ENCODE measurements around the gene FAM168A. TPM values are rescaled to one million over a fixed set of nuclear protein-coding genes. Genes with fewer than 3 reads are reported as not detected.
"Not testable (repeated sequence)": the region's sequence is repeated elsewhere in the genome, so short reads cannot be mapped to it uniquely, and the experiment has no call there.

Gene FAM168A
- total and polyA plus RNA-seq, 9 donors = 17.6 to 35.4 (median 24.8) TPM

DNA sequence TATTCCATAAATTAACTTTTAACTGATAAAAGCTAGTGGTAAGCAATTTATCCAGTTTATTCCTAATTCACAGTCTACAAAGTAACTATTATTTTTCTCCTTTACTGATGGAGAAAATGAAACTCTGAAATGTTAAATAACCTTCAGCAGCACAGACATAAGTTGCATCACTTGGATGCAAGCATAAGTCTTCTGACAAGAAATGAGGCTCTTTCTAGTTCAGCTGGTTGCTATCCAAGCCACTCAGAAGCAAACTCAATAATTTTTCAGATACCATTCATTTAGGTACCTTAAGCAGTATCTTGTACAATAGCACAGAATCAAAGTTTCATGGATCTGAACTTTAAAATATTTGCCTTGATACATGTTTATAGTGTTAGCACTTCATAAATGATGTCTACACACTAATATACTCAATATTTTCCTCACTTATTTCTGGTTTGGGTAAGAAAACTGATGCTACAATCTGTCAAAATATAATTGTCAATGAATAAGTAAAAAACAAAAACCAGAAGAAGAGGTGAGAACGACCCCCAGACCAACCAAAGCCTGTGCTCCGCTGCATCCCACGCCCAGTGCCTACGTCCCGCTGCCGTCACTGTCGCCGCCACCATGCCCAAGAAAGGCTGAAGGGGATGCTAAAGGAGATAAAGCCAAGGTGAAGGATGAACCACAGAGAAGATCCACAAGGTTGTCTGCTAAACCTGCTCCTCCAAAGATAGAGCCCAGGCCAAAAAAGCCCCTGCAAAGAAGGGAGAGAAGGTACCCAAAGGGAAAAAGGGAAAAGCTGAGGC, 18.1 kb downstream of the FAM168A start:
- Histone ChIP-seq H3K27me3 (ENCODE audit: control insufficient read depth, insufficient read depth, low read length) (no peaks in the 10 kb centered on the region), H3K4me3 (ENCODE audit: low read length) (no peak overlapping the region), H3K9me3 (replicated peaks; ENCODE audit: control insufficient read depth, low read depth, low read length) (no peaks in the 10 kb centered on the region), H3K36me3 (ENCODE audit: control insufficient read depth, insufficient read depth, low read length) (peaks cover 3% of the 10 kb centered on the region), H3K27ac (ENCODE audit: low read length) (no peak overlapping the region), H3K4me1 (ENCODE audit: control insufficient read depth, insufficient read depth, low read length) (no peaks in the 10 kb centered on the region)
- 98% methylated on average over 7 of the region's 8 CpGs for WGBS (ENCODE audit: insufficient coverage)
- DNase-seq = no peak

DNA sequence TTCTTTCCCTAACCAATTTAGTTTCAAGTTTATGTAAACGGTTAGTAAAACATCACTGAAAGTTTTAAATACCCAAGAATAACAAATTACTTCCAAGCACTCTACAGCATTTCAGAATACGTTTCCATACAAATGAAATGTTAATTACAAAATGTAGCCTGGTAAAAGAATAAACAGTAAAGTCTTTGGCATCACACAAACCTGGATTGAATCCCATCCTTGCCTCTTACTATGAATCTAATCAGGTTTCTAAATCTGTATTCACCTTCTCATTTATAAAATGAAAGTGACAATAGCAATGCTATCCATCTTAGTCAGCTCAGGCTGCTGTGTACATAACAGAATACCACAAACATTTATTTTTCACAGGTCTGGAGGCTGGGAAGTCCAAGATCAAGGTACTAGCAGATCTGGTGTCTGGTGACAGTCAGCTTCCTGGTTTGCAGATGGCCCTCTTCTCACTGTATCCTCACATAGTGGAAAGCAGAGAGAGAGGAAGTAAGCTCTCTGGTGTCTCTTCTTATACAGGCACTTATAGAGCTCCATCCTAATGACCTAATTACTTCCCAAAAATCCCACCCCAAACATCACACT, 19.2 kb downstream of the FAM168A start:
- Histone ChIP-seq H3K4me1 (ENCODE audit: control insufficient read depth, insufficient read depth, low read length) (no peaks in the 10 kb centered on the region), H3K27ac (ENCODE audit: low read length) (no peak overlapping the region), H3K9me3 (replicated peaks; ENCODE audit: control insufficient read depth, low read depth, low read length) (no peaks in the 10 kb centered on the region), H3K27me3 (ENCODE audit: control insufficient read depth, insufficient read depth, low read length) (no peaks in the 10 kb centered on the region), H3K36me3 (ENCODE audit: control insufficient read depth, insufficient read depth, low read length) (peaks cover 3% of the 10 kb centered on the region), H3K4me3 (ENCODE audit: low read length) (no peak overlapping the region)
- no CpG with 5 or more reads among the region's 2 CpGs for WGBS (ENCODE audit: insufficient coverage)
- no peak for DNase-seq

DNA sequence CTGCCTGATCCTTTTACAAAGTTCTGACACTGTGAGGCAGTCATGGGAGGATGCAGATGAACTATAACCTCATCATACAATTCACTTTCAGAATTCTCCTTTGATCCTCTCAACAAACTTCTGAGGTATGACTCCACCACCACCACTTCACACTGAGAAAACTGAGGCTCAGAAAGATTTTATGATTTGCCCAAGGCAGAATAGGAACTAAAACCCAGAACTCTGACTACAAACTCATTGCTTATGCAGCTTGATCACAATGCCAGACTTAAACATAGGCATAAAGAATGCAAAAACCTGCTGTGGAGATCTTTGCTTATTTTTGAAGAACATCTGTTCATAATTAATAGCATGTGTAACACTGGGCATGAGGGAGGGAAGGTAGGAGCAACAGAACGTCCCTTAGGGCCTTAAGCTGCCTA, 20.4 kb downstream of the FAM168A start:
- no peaks in the 10 kb centered on the region for H3K4me1 ChIP-seq (ENCODE audit: control insufficient read depth, insufficient read depth, low read length)
- DNase-seq = peak; percentile 15
- no CpG with 5 or more reads among the region's 1 CpG for WGBS (ENCODE audit: insufficient coverage)
- H3K27ac ChIP-seq (ENCODE audit: low read length) = no peak overlapping the region
- no peaks in the 10 kb centered on the region for H3K27me3 ChIP-seq (ENCODE audit: control insufficient read depth, insufficient read depth, low read length)
- no peaks in the 10 kb centered on the region for H3K9me3 ChIP-seq (replicated peaks; ENCODE audit: control insufficient read depth, low read depth, low read length)
- H3K36me3 ChIP-seq (ENCODE audit: control insufficient read depth, insufficient read depth, low read length) = peaks cover 3% of the 10 kb centered on the region
- no peak overlapping the region for H3K4me3 ChIP-seq (ENCODE audit: low read length)

DNA sequence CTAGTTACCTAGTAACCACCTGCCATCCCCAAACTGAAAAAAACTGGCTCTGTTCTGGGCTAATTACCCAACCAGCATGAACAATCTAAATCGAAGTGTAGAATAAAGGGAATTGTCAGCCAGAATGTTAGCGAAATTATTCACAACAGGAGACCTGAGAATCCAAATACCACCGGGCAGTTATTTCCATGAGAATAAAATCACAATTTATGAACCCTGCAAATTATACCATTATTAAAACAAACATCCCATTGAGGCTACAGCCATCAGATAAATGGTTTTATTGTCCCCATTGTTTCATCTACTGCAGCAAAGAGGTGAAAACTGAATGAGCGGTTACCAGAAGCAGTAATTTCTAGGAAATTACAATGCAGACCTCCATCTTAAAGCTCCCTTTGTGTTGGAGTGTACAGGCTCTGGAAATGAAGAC, 21.7 kb downstream of the FAM168A start:
- no peaks in the 10 kb centered on the region for H3K9me3 ChIP-seq (replicated peaks; ENCODE audit: control insufficient read depth, low read depth, low read length)
- no peaks in the 10 kb centered on the region for H3K36me3 ChIP-seq (ENCODE audit: control insufficient read depth, insufficient read depth, low read length)
- H3K4me3 ChIP-seq (ENCODE audit: low read length) = no peak overlapping the region
- no peaks in the 10 kb centered on the region for H3K27me3 ChIP-seq (ENCODE audit: control insufficient read depth, insufficient read depth, low read length)
- no CpG with 5 or more reads among the region's 4 CpGs for WGBS (ENCODE audit: insufficient coverage)
- no peaks in the 10 kb centered on the region for H3K4me1 ChIP-seq (ENCODE audit: control insufficient read depth, insufficient read depth, low read length)
- DNase-seq = no peak
- H3K27ac ChIP-seq (ENCODE audit: low read length) = no peak overlapping the region

DNA sequence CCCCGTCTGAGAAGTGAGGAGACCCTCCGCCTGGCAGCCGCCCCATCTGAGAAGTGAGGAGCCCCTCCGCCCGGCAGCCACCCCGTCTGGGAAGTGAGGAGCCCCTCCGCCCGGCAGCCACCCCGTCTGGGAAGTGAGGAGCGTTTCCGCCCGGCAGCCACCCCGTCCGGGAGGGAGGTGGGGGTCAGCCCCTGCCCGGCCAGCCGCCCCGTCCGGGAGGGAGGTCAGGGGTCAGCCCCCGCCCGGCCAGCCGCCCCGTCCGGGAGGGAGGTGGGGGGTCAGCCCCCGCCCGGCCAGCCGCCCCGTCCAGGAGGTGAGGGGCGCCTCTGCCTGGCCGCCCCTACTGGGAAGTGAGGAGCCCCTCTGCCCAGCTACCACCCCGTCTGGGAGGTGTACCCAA, 25.9 kb downstream of the FAM168A start:
- not testable (repeated sequence) for H3K27ac ChIP-seq (ENCODE audit: low read length); H3K4me1 ChIP-seq (ENCODE audit: control insufficient read depth, insufficient read depth, low read length); DNase-seq; H3K36me3 ChIP-seq (ENCODE audit: control insufficient read depth, insufficient read depth, low read length); H3K9me3 ChIP-seq (replicated peaks; ENCODE audit: control insufficient read depth, low read depth, low read length); H3K4me3 ChIP-seq (ENCODE audit: low read length); H3K27me3 ChIP-seq (ENCODE audit: control insufficient read depth, insufficient read depth, low read length)
- 97% methylated on average over 13 of the region's 30 CpGs for WGBS (ENCODE audit: insufficient coverage)

DNA sequence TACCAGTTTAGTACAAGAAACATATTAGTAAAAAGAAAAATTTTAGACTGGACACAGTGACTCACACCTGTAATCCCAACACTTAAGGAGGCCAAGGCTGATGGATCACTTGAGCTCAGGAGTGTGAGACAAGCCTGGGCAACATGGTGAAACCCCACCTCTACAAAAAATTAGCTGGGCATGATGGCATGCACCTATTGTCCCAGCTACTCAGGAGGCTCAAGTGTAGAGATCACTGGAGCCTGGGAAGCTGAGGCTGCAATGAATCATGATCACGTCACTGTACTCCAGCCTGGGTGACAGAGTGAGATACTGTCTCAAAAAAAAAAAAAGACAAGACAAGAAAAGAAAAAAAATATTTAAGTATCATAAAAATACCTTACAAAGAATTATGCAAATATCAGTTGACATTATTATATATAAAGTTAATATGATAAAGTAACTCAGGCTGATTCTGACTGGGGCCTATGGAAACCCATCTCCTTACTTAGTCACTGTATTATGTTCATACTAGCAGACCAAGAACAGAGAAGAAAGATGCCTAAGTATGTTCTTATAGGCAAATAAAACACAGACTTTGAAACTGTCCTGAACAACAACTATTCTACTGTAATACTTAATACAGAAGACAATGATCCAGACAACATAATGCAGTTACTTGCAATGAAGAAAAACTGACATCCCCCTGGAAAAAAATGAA, 27.3 kb downstream of the FAM168A start:
- Histone ChIP-seq H3K4me3 (ENCODE audit: low read length) (no peak overlapping the region), H3K4me1 (ENCODE audit: control insufficient read depth, insufficient read depth, low read length) (peaks cover 2% of the 10 kb centered on the region), H3K27me3 (ENCODE audit: control insufficient read depth, insufficient read depth, low read length) (no peaks in the 10 kb centered on the region), H3K36me3 (ENCODE audit: control insufficient read depth, insufficient read depth, low read length) (peaks cover 3% of the 10 kb centered on the region), H3K27ac (ENCODE audit: low read length) (no peak overlapping the region), H3K9me3 (replicated peaks; ENCODE audit: control insufficient read depth, low read depth, low read length) (no peaks in the 10 kb centered on the region)
- WGBS (ENCODE audit: insufficient coverage) = no CpG with 5 or more reads among the region's 1 CpG
- DNase-seq = no peak

DNA sequence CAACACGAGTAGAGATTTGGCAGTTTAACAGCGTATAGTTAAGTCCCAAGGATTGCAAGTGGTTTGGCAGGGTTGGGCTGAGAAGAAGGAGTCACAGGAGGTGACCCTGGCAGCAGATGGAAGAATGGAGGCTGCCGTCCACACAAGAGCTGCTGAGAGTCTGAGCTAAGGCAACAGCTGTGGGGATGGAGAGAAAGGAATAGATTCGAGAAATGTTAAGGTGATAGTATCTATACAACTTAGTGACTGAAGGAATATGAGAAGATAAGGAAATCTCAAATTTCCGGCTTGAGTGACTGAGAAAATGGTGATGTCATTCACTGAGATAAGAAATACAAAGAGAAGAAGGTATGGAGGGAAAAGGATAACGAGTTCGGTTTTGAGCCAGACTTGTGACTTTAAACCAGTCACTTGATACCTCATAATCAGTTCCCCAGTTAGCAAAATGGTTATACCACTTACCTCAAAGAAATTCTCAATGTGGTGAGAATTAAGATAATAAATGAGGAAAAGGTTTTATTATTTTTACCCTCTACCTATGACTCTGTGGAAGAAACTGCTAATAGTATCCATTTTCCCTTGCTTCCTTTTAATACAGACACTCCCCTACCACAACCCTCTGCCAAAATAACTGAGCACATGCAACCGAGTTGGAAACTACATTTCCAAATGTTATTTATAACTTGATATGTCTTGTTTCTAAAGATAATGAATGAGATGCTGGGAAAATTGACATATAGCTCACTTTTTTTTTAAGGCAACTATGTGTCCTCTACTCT, 30.7 kb downstream of the FAM168A start:
- peaks cover 2% of the 10 kb centered on the region for H3K4me1 ChIP-seq (ENCODE audit: control insufficient read depth, insufficient read depth, low read length)

DNA sequence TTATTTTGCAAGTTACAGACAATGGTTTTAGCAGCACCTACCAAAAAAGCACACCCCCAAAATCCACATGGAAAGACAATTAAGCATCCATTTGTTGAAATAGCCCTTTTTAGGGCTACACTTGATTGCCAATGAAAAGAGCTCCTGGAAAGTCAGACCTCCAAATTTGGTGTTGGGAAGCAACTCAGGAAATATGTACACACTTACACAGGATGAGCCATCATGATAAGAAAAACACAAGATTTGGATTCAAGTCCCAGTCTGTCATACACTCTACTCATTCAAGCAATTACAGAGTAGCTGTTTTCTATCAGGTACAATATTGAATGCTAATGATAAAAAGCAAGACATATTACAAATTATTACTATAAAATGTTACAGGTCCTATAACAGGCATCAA, 31.5 kb downstream of the FAM168A start:
- Histone ChIP-seq H3K27ac (ENCODE audit: low read length) (no peak overlapping the region), H3K27me3 (ENCODE audit: control insufficient read depth, insufficient read depth, low read length) (no peaks in the 10 kb centered on the region), H3K36me3 (ENCODE audit: control insufficient read depth, insufficient read depth, low read length) (peaks cover 3% of the 10 kb centered on the region), H3K9me3 (replicated peaks; ENCODE audit: control insufficient read depth, low read depth, low read length) (no peaks in the 10 kb centered on the region), H3K4me1 (ENCODE audit: control insufficient read depth, insufficient read depth, low read length) (peaks cover 2% of the 10 kb centered on the region), H3K4me3 (ENCODE audit: low read length) (no peak overlapping the region)
- DNase-seq = no peak

More for the DNA sequence above, 30.7 kb downstream of the FAM168A start:
- Histone ChIP-seq H3K9me3 (replicated peaks; ENCODE audit: control insufficient read depth, low read depth, low read length) (no peaks in the 10 kb centered on the region), H3K27ac (ENCODE audit: low read length) (no peak overlapping the region), H3K36me3 (ENCODE audit: control insufficient read depth, insufficient read depth, low read length) (peaks cover 3% of the 10 kb centered on the region), H3K27me3 (ENCODE audit: control insufficient read depth, insufficient read depth, low read length) (no peaks in the 10 kb centered on the region), H3K4me3 (ENCODE audit: low read length) (no peak overlapping the region)
- peak; percentile 27 for DNase-seq
- 50% methylated on average over 4 of the region's 8 CpGs for WGBS (ENCODE audit: insufficient coverage)

DNA sequence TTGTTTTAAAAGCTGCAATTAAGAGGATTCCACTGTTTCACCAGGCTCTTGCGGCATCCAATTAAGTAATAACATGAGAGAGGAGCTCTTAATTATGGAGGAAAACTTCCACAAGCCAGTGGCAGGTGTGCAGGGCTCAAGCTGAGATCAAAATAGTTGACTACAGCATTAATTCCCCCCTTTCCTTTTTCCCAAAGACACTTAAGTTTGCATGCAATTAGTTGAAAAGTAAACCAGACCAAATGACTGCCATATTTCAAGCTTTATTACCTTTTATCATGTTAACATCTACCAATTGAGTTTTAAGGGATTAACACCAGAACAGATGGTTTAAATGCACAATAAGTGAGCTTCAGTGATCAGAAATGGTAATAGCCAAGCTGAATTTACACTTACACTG, 32.1 kb downstream of the FAM168A start:
- H3K9me3 ChIP-seq (replicated peaks; ENCODE audit: control insufficient read depth, low read depth, low read length) = no peaks in the 10 kb centered on the region
- no CpG with 5 or more reads among the region's 1 CpG for WGBS (ENCODE audit: insufficient coverage)
- no peaks in the 10 kb centered on the region for H3K27me3 ChIP-seq (ENCODE audit: control insufficient read depth, insufficient read depth, low read length)
- peaks cover 2% of the 10 kb centered on the region for H3K4me1 ChIP-seq (ENCODE audit: control insufficient read depth, insufficient read depth, low read length)
- no peak for DNase-seq
- H3K4me3 ChIP-seq (ENCODE audit: low read length) = no peak overlapping the region
- H3K36me3 ChIP-seq (ENCODE audit: control insufficient read depth, insufficient read depth, low read length) = peaks cover 3% of the 10 kb centered on the region
- no peak overlapping the region for H3K27ac ChIP-seq (ENCODE audit: low read length)

DNA sequence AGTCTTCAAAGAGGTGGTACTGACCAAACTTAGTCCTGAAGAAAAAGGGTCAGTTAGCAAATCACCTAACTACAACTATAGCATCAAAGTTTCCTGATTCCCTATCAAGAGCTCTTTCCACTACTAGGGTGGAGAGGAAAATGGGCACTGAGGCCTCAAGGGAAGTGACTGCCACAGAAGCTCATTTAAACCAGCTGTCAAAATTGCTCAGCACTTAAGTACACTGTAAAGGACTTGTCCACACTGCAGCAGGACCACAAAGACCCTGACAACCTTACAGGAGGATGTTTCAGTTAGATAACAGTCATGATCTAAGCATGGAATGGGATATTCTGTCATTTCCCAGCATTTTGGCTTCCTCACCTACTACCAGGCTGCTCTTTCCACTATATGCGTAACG, 33.0 kb downstream of the FAM168A start:
- DNase-seq = no peak
- H3K27ac ChIP-seq (ENCODE audit: low read length) = no peak overlapping the region
- no peaks in the 10 kb centered on the region for H3K27me3 ChIP-seq (ENCODE audit: control insufficient read depth, insufficient read depth, low read length)
- H3K9me3 ChIP-seq (replicated peaks; ENCODE audit: control insufficient read depth, low read depth, low read length) = no peaks in the 10 kb centered on the region
- no peak overlapping the region for H3K4me3 ChIP-seq (ENCODE audit: low read length)
- peaks cover 2% of the 10 kb centered on the region for H3K4me1 ChIP-seq (ENCODE audit: control insufficient read depth, insufficient read depth, low read length)
- peaks cover 3% of the 10 kb centered on the region for H3K36me3 ChIP-seq (ENCODE audit: control insufficient read depth, insufficient read depth, low read length)
- WGBS (ENCODE audit: insufficient coverage) = no CpG with 5 or more reads among the region's 2 CpGs
